SU-DHL-6 (cell line): ENCODE data around the gene RBMS3.

Source experiments
- H2AFZ ChIP-seq: fragments of 200-600 bp; sonication (generic); 2 replicates; pipeline ENCODE4 v1.6.1; 2014; ENCODE audit warnings: low read depth, mild to moderate bottlenecking, moderate library complexity, mixed read lengths, antibody characterized with exemption, low read length; ENCODE audit not compliant: severe bottlenecking
- H3F3A ChIP-seq: fragments of 200-600 bp; shearing (Covaris generic); 2 replicates; pipeline ENCODE4 v1.6.0; 2016; ENCODE audit warnings: antibody characterized with exemption, mild to moderate bottlenecking; ENCODE audit not compliant: insufficient read depth
- H3K27ac ChIP-seq: fragments of 200-600 bp; sonication (generic); 2 replicates; pipeline ENCODE4 v1.5.1; 2016; ENCODE audit warnings: low read depth, mild to moderate bottlenecking, low read length, moderate library complexity, mixed read lengths
- H3K27me3 ChIP-seq: fragments of 200-600 bp; sonication (generic), shearing (Covaris generic); 2 replicates; pipeline ENCODE4 v1.6.0; 2014; ENCODE audit warnings: mild to moderate bottlenecking, low read length
- H3K36me3 ChIP-seq: fragments of 200-600 bp; sonication (generic); 2 replicates; pipeline ENCODE4 v1.6.1; 2014; ENCODE audit warnings: mild to moderate bottlenecking, low read length, mixed read lengths
- H3K4me2 ChIP-seq: fragments of 300-600, 200-600 bp; shearing (Covaris generic), sonication (generic); 2 replicates; pipeline ENCODE4 v1.6.0; 2014; ENCODE audit warnings: low read length, low read depth, mild to moderate bottlenecking; ENCODE audit not compliant: poor library complexity, severe bottlenecking
- H3K4me3 ChIP-seq: fragments of 200-600 bp; sonication (generic); 2 replicates; pipeline ENCODE4 v1.5.1; 2014; ENCODE audit warnings: antibody characterized with exemption, low read length, mild to moderate bottlenecking, mixed read lengths; ENCODE audit not compliant: insufficient read depth, poor library complexity, severe bottlenecking
- H3K79me2 ChIP-seq: fragments of 200-600 bp; sonication (generic); 2 replicates; pipeline ENCODE4 v1.6.1; 2014; ENCODE audit warnings: mild to moderate bottlenecking, low read length, moderate library complexity; ENCODE audit not compliant: insufficient read depth
- H3K9ac ChIP-seq: fragments of 200-600 bp; sonication (generic); 2 replicates; pipeline ENCODE4 v1.7.0; 2014; ENCODE audit warnings: mild to moderate bottlenecking, low read length
- H3K9me2 ChIP-seq: fragments of 200-600 bp; sonication (generic); replicated peaks from 2 replicates; pipeline ENCODE4 v1.6.1; 2014; ENCODE audit warnings: low read length; ENCODE audit not compliant: insufficient read depth
- H3K9me3 ChIP-seq: fragments of 200-600 bp; sonication (generic); 2 replicates; pipeline ENCODE4 v1.6.1; 2014; ENCODE audit warnings: low read length, mixed read lengths; ENCODE audit not compliant: insufficient read depth
- H4K20me1 ChIP-seq: fragments of 200-600 bp; sonication (generic); 2 replicates; pipeline ENCODE4 v1.6.1; 2014; ENCODE audit warnings: low read depth, mild to moderate bottlenecking, antibody characterized with exemption, low read length, moderate library complexity, mixed read lengths
- EZH2phosphoT487 ChIP-seq: fragments of 200-600 bp; sonication (generic), shearing (Covaris generic); conservative IDR thresholded peaks from 2 replicates; pipeline ENCODE4 v1.6.1; 2018; ENCODE audit warnings: mild to moderate bottlenecking, antibody characterized with exemption, low read length, moderate library complexity, mixed read lengths
- TF ChIP-seq, protein P1 (sequence below): fragments of 200-600 bp; sonication (generic); IDR thresholded peaks from one replicate; pipeline ENCODE4 v1.5.1; 2017; ENCODE audit warnings: antibody characterized with exemption, mild to moderate bottlenecking, low read length, moderate library complexity; ENCODE audit not compliant: insufficient read depth, poor library complexity, severe bottlenecking

Gene RBMS3

DNA sequence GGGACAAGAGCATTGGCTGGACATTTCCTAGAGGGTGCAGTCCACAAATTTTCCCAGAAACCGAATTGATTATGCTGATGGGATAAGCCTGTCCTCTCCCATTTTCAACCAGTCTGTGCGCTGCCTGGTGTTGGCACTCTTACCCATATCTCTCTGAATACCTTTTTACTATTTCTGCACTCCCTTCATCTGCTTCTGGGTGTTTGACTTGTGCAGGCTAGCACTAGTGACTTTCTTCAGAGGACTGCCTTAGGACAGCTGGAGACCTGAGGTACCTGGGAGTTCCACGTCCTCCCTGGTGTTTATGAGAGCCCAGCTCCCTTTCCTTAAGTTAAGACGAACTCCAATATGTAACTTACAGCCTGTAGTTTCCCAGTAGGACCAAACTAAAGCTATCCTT, 50.2 kb downstream of the RBMS3 start:
- H3K4me3 ChIP-seq: no peak overlapping the region
- H3K27me3 ChIP-seq: no peaks in the 10 kb centered on the region
- no peaks in the 10 kb centered on the region for H3K79me2 ChIP-seq
- H3K9me2 ChIP-seq: no peaks in the 10 kb centered on the region
- H2AFZ ChIP-seq: no peak overlapping the region
- H3K27ac ChIP-seq: no peak overlapping the region
- TF ChIP-seq, protein P1, sequence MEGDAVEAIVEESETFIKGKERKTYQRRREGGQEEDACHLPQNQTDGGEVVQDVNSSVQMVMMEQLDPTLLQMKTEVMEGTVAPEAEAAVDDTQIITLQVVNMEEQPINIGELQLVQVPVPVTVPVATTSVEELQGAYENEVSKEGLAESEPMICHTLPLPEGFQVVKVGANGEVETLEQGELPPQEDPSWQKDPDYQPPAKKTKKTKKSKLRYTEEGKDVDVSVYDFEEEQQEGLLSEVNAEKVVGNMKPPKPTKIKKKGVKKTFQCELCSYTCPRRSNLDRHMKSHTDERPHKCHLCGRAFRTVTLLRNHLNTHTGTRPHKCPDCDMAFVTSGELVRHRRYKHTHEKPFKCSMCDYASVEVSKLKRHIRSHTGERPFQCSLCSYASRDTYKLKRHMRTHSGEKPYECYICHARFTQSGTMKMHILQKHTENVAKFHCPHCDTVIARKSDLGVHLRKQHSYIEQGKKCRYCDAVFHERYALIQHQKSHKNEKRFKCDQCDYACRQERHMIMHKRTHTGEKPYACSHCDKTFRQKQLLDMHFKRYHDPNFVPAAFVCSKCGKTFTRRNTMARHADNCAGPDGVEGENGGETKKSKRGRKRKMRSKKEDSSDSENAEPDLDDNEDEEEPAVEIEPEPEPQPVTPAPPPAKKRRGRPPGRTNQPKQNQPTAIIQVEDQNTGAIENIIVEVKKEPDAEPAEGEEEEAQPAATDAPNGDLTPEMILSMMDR: no peak
- TF ChIP-seq EZH2phosphoT487: no peak
- no peaks in the 10 kb centered on the region for H3K36me3 ChIP-seq
- no peak overlapping the region for H3K9ac ChIP-seq
- H4K20me1 ChIP-seq: no peaks in the 10 kb centered on the region
- H3K4me2 ChIP-seq: no peak overlapping the region
- H3K9me3 ChIP-seq: no peaks in the 10 kb centered on the region
- no peaks in the 10 kb centered on the region for H3F3A ChIP-seq

DNA sequence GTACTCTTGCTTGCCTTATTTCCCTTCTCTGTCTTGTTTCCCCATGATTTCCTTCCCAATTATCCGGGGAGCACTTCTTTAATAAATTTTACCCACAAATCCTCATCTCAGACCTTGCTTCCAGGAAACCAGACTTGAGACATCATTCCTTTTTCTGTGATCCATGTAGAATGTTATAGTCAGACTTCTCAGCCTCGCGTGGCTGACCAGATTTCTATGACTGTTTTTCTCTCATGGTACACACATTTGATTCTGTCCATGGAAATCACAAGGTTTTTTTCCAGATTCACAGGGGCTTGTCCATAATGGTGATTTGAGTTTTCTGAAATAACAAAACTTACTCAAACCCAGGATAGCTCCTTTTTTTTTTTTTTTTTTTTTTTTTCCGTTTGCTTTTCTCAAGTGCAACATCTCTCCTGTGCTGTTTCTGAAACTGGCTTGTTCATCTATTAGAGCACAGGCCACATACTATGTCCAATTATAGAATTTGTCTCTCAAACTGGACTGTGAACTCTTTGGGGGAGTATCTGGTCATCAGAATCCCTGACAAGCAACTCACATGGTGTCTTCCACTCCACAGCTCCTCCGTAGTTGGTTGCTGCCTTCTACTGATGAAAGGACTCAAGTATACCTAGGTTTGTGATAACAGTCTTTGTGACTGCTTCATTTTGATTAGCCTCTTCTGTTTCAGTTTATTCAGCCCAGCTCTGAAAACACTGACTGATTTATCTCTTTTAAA, 50.8 kb downstream of the RBMS3 start:
- no peaks in the 10 kb centered on the region for H3K79me2 ChIP-seq
- H2AFZ ChIP-seq: no peak overlapping the region
- H3K27me3 ChIP-seq: no peaks in the 10 kb centered on the region
- H3K4me2 ChIP-seq: no peak overlapping the region
- TF ChIP-seq, protein P1: no peak
- TF ChIP-seq EZH2phosphoT487: no peak
- no peaks in the 10 kb centered on the region for H3F3A ChIP-seq
- H4K20me1 ChIP-seq: no peaks in the 10 kb centered on the region
- H3K4me3 ChIP-seq: no peak overlapping the region
- no peaks in the 10 kb centered on the region for H3K36me3 ChIP-seq
- H3K9ac ChIP-seq: no peak overlapping the region
- no peaks in the 10 kb centered on the region for H3K9me3 ChIP-seq
- H3K9me2 ChIP-seq: no peaks in the 10 kb centered on the region
- H3K27ac ChIP-seq: no peak overlapping the region

DNA sequence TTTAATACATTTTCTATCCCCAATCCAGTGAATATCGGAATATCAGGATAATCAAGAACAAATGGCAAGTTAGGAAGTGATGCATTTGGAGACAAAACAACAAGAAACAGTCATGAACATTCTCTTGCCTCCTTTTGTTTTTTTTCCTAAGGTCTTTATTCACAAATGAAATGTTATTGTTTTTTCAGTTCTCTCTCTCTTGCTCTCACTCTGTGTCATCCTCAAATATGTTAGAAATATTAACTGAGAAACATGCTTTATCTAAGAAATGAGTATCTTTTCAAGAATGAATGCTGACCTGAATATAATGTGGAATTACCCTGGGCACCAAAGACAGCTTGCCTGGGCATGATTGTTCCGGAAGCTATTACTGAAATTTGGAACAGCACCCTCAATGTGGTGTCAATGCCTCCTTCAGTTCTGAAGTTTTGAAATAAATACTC, 51.3 kb downstream of the RBMS3 start:
- Histone ChIP-seq H3K4me2 (no peak overlapping the region), H3K36me3 (no peaks in the 10 kb centered on the region), H3K4me3 (no peak overlapping the region), H3K9me3 (no peaks in the 10 kb centered on the region), H3K9ac (no peak overlapping the region), H3F3A (no peaks in the 10 kb centered on the region), H4K20me1 (no peaks in the 10 kb centered on the region), H3K27ac (no peak overlapping the region), H3K9me2 (no peaks in the 10 kb centered on the region), H3K79me2 (no peaks in the 10 kb centered on the region), H3K27me3 (no peaks in the 10 kb centered on the region), H2AFZ (no peak overlapping the region)
- TF ChIP-seq EZH2phosphoT487: no peak
- TF ChIP-seq, protein P1: no peak
